ENCODE results near the gene SHANK2. TPM values are rescaled to one million over a fixed set of nuclear protein-coding genes. Genes with fewer than 3 reads are reported as not detected.

Gene SHANK2
- total RNA-seq, 8 experiments from 2014 or later, result 0.36 to 19.2 (median 8.9) TPM

- ATAC-seq (replicated peaks in 6 of 8), result peak in 6 of 8 experiments; percentile 28 to 69 (median 46)
- Histone ChIP-seq H3K4me1 (replicated peaks in 1 of 2) (no peaks in the 10 kb centered on the region), H3K27ac (no peak overlapping the region), H3K4me3 (no peak overlapping the region)
- WGBS, 10 experiments, result 8 to 100% (median 50%) methylated on average over 1 to 16 of the region's 17 CpGs; no CpG with 5 or more reads in 1 of the 10 experiments
- in situ Hi-C loops (cut with MboI; ENCODE audit: low pct_unique_long_range_greater_than_20kb in 2 of 9, low sequenced_read_pairs in 9 of 9, unreplicated experiment in 9 of 9), result no loop called here
Observed at GRCh38 chr11:71206186-71206585, 46.2 kb downstream of the SHANK2 start.

- ATAC-seq (replicated peaks in 6 of 8), result peak in 5 of 8 experiments; percentile 68 to 95 (median 80)
- Histone ChIP-seq H3K4me3 (no peak overlapping the region), H3K4me1 (replicated peaks in 1 of 2) (no peaks in the 10 kb centered on the region), H3K27ac (no peak overlapping the region)
- WGBS, 10 experiments, result 21 to 90% (median 40%) methylated on average over 1 to 5 of the region's 18 CpGs; no CpG with 5 or more reads in 5 of the 10 experiments
- in situ Hi-C loops (cut with MboI; ENCODE audit: low pct_unique_long_range_greater_than_20kb in 2 of 9, low sequenced_read_pairs in 9 of 9, unreplicated experiment in 9 of 9), result no loop called here
Observed at GRCh38 chr11:71204748-71205664, 47.4 kb downstream of the SHANK2 start.

- ATAC-seq (replicated peaks in 6 of 8), result peak in 2 of 8 experiments; percentile 6 to 13
- Histone ChIP-seq H3K4me1 (replicated peaks in 1 of 2) (no peaks in the 10 kb centered on the region), H3K4me3 (no peak overlapping the region), H3K27ac (no peak overlapping the region)
- in situ Hi-C loops (cut with MboI; ENCODE audit: low pct_unique_long_range_greater_than_20kb in 2 of 9, low sequenced_read_pairs in 9 of 9, unreplicated experiment in 9 of 9), result no loop called here
- WGBS, 10 experiments, result 50 to 87% (median 63%) methylated on average over 1 to 6 of the region's 16 CpGs; no CpG with 5 or more reads in 4 of the 10 experiments
Observed at GRCh38 chr11:71204294-71204693, 48.1 kb downstream of the SHANK2 start.

- no peak overlapping the region for H3K4me3 ChIP-seq
- no peak overlapping the region for H3K27ac ChIP-seq
- WGBS, 10 experiments, result 20 to 100% (median 75%) methylated on average over 1 to 4 of the region's 11 CpGs; no CpG with 5 or more reads in 6 of the 10 experiments
- no peak for ATAC-seq (replicated peaks in 6 of 8)
- in situ Hi-C loops (cut with MboI; ENCODE audit: low pct_unique_long_range_greater_than_20kb in 2 of 9, low sequenced_read_pairs in 9 of 9, unreplicated experiment in 9 of 9), result no loop called here
- H3K4me1 ChIP-seq (replicated peaks in 1 of 2), result no peaks in the 10 kb centered on the region
Observed at GRCh38 chr11:71203681-71204080, 48.7 kb downstream of the SHANK2 start.

- in situ Hi-C loops (cut with MboI; ENCODE audit: low pct_unique_long_range_greater_than_20kb in 2 of 9, low sequenced_read_pairs in 9 of 9, unreplicated experiment in 9 of 9), result no loop called here
- no peak for ATAC-seq (replicated peaks in 6 of 8)
- Histone ChIP-seq H3K27ac (no peak overlapping the region), H3K4me3 (no peak overlapping the region), H3K4me1 (replicated peaks in 1 of 2) (no peaks in the 10 kb centered on the region)
- WGBS, 10 experiments, result 40 to 100% (median 87%) methylated on average over 1 to 4 of the region's 4 CpGs; no CpG with 5 or more reads in 4 of the 10 experiments
Observed at GRCh38 chr11:71202966-71203365, 49.4 kb downstream of the SHANK2 start.

- no peak for ATAC-seq (replicated peaks in 6 of 8)
- in situ Hi-C loops (cut with MboI; ENCODE audit: low pct_unique_long_range_greater_than_20kb in 2 of 9, low sequenced_read_pairs in 9 of 9, unreplicated experiment in 9 of 9), result no loop called here
- Histone ChIP-seq H3K4me3 (no peak overlapping the region), H3K4me1 (replicated peaks in 1 of 2) (no peaks in the 10 kb centered on the region), H3K27ac (no peak overlapping the region)
- 20 to 100% (median 80%) methylated on average over 1 to 5 of the region's 5 CpGs; no CpG with 5 or more reads in 5 of the 10 experiments for WGBS, 10 experiments
Observed at GRCh38 chr11:71202598-71202944, 49.8 kb downstream of the SHANK2 start.

Other genes starting within 250 kb of the SHANK2 start
- gene DHCR7, start 195.8 kb upstream of the SHANK2 start, total RNA-seq, result 100 to 1,000 TPM in 2 of 8 experiments, 10 to 100 TPM in 6; 15.3 to 155 (median 49.6) TPM
- gene NADSYN1, start 200.6 kb upstream of the SHANK2 start, total RNA-seq, result 100 to 1,000 TPM in 1 of 8 experiments, 10 to 100 TPM in 7; 20.3 to 120 (median 37.1) TPM

Data from motor neuron (in vitro differentiated cells).